Coronary artery (tissue), 2 donors: ENCODE data around the gene MFSD12.
"Not testable (repeated sequence)": the region's sequence is repeated elsewhere in the genome, so short reads cannot be mapped to it uniquely, and the experiment has no call there.

ENCODE experiments used
- DNase-seq: peaks from one replicate; pipeline ENCODE4 v3.0.0-alpha.2; 2017; ENCODE audit warnings: low spot score
- H3K27ac ChIP-seq, 2 donors: fragments of 200-600 bp; sonication (generic); one replicate each; pipeline ENCODE4 v1.5.1; 2016 to 2019
- H3K4me3 ChIP-seq: fragments of 200-600 bp; sonication (generic); 2 replicates; pipeline ENCODE4 v1.5.1; 2016; ENCODE audit warnings: mild to moderate bottlenecking, moderate library complexity
- CTCF ChIP-seq: fragments of 200-600 bp; sonication (generic); IDR thresholded peaks from one replicate; pipeline ENCODE4 v1.5.1; 2019; ENCODE audit warnings: antibody characterized with exemption

Gene MFSD12

GRCh38 chr19:3509566-3509989 lies 47.8 kb downstream of the MFSD12 start:
- Histone ChIP-seq H3K27ac (no peak overlapping the region), H3K4me3 (no peak overlapping the region)
- DNase-seq: no peak
- TF ChIP-seq CTCF: no peak

GRCh38 chr19:3508771-3509535 lies 48.4 kb downstream of the MFSD12 start:
- Histone ChIP-seq H3K27ac (no peak overlapping the region), H3K4me3 (no peak overlapping the region)
- DNase-seq: no peak
- no peak for TF ChIP-seq CTCF

- DNase-seq, H3K4me3 ChIP-seq, H3K27ac ChIP-seq: not testable (repeated sequence)
Observed at GRCh38 chr19:3508121-3508661, 49.2 kb downstream of the MFSD12 start.

GRCh38 chr19:3507371-3508120 lies 49.8 kb downstream of the MFSD12 start:
- TF ChIP-seq CTCF: no peak
- peak overlapping the region; percentile 95 for H3K4me3 ChIP-seq
- peak overlapping the region; percentile 84 to 90 for H3K27ac ChIP-seq
- DNase-seq: no peak

- peak overlapping the region; percentile 95 for H3K4me3 ChIP-seq
- DNase-seq: peak; percentile 83
- peak overlapping the region; percentile 84 to 90 for H3K27ac ChIP-seq
- TF ChIP-seq CTCF: no peak
Observed at GRCh38 chr19:3506384-3507340, 50.7 kb downstream of the MFSD12 start.

GRCh38 chr19:3505598-3506383 lies 51.6 kb downstream of the MFSD12 start, which contains the start of gene FZR1:
FZR1 (plus strand) TSS chr19:3506311; CDS start chr19:3522990, 16,679 bp downstream.
- no peak for TF ChIP-seq CTCF
- H3K4me3 ChIP-seq: peak within 1 kb of the TSS; percentile 95
- peak within 1 kb of the TSS; percentile 84 to 90 for H3K27ac ChIP-seq
- peak; percentile 100 for DNase-seq
